ENCODE measurements around the gene CYTH3.

The CYTH3 gene

GRCh38 chr7:6159524-6160031, 112.8 kb downstream of the CYTH3 start:
- no peak for DNase-seq (ENCODE audit: low read depth)
- TF ChIP-seq CTCF (IDR thresholded peaks at IDR 0.05; ENCODE audit: control insufficient read depth, extremely low read depth, insufficient read depth), result no peak
- H3K4me3 ChIP-seq (ENCODE audit: low read depth, low read length), result no peak overlapping the region

- TF ChIP-seq CTCF (IDR thresholded peaks at IDR 0.05; ENCODE audit: control insufficient read depth, extremely low read depth, insufficient read depth), result no peak
- no peak for DNase-seq (ENCODE audit: low read depth)
- H3K4me3 ChIP-seq (ENCODE audit: low read depth, low read length), result no peak overlapping the region
Measured at GRCh38 chr7:6159097-6159483, 113.3 kb downstream of the CYTH3 start.

- H3K4me3 ChIP-seq (ENCODE audit: low read depth, low read length), result no peak overlapping the region
- TF ChIP-seq CTCF (IDR thresholded peaks at IDR 0.05; ENCODE audit: control insufficient read depth, extremely low read depth, insufficient read depth), result no peak
- no peak for DNase-seq (ENCODE audit: low read depth)
Measured at GRCh38 chr7:6158424-6159096, 113.9 kb downstream of the CYTH3 start.

GRCh38 chr7:6157685-6158423, 114.6 kb downstream of the CYTH3 start:
- no peak for DNase-seq (ENCODE audit: low read depth)
- no peak for TF ChIP-seq CTCF (IDR thresholded peaks at IDR 0.05; ENCODE audit: control insufficient read depth, extremely low read depth, insufficient read depth)

GRCh38 chr7:6156734-6157133, 115.7 kb downstream of the CYTH3 start:
- TF ChIP-seq CTCF (IDR thresholded peaks at IDR 0.05; ENCODE audit: control insufficient read depth, extremely low read depth, insufficient read depth), result no peak
- DNase-seq (ENCODE audit: low read depth), result no peak
- H3K4me3 ChIP-seq (ENCODE audit: low read depth, low read length), result no peak overlapping the region

More at GRCh38 chr7:6157685-6158423, 114.6 kb downstream of the CYTH3 start:
- H3K4me3 ChIP-seq (ENCODE audit: low read depth, low read length), result no peak overlapping the region

GRCh38 chr7:6155596-6155995, 116.8 kb downstream of the CYTH3 start:
- TF ChIP-seq CTCF (IDR thresholded peaks at IDR 0.05; ENCODE audit: control insufficient read depth, extremely low read depth, insufficient read depth), result no peak
- H3K4me3 ChIP-seq (ENCODE audit: low read depth, low read length), result no peak overlapping the region
- DNase-seq (ENCODE audit: low read depth), result no peak

Measured in LNCaP clone FGC (cell line).